ENCODE measurements around the gene L1CAM. TPM values are rescaled to one million over a fixed set of nuclear protein-coding genes. Genes with fewer than 3 reads are reported as not detected.

The L1CAM gene
- total and polyA plus RNA-seq, 9 of the 15 experiments (the other 6 are each of a cell fraction or from before 2014, with no cell fraction given): 0.09 to 0.86 (median 0.26) TPM; not detected in 3

GRCh38 chrX:153888344-153888743, 2.4 kb upstream of the L1CAM start:
- POLR2A ChIA-PET: no interaction called here

More at GRCh38 chrX:153888344-153888743, 2.4 kb upstream of the L1CAM start:
- H3K27me3 ChIP-seq (ENCODE audit: control insufficient read depth in 2 of 2, insufficient read depth in 2 of 2, low read length in 2 of 2): peaks cover 0 to 31% of the 10 kb centered on the region in 2 experiments; a peak in 2 of 5 replicates
- H3K4me2 ChIP-seq (ENCODE audit: insufficient read depth, low read length): no peak overlapping the region
- H3K36me3 ChIP-seq (ENCODE audit: control insufficient read depth, insufficient read depth, low read length): no peaks in the 10 kb centered on the region
- no TSS peak for BruUV-seq (replicated peaks)
- in situ Hi-C loops (cut with MboI) (no loop called here), intact Hi-C loops (cut with micrococcal nuclease) (no loop called here)
- WGBS (ENCODE audit: insufficient coverage, low coverage, missing lambda C conversion rate): 8% methylated on average over 6 of the region's 6 CpGs
- no peaks in the 10 kb centered on the region for H3K9me1 ChIP-seq (ENCODE audit: control insufficient read depth, insufficient read depth, low read length)
- no peak overlapping the region for H2AFZ ChIP-seq (ENCODE audit: low read depth, low read length)
- ATAC-seq (no peak), DNase-seq (ENCODE audit: extremely low read depth in 1 of 4, low spot score in 3 of 4) (no peak), FAIRE-seq (no peak)
- peaks cover 10 to 37% of the 10 kb centered on the region in 2 experiments for H3K4me1 ChIP-seq (replicated peaks in 1 of 2; ENCODE audit: control insufficient read depth in 2 of 2, insufficient read depth in 2 of 2, low read length in 2 of 2)
- no peak overlapping the region for H3K9ac ChIP-seq (ENCODE audit: insufficient read depth in 1 of 2, low read depth in 2 of 2, low read length in 2 of 2)
- TF ChIP-seq ZNF639 (CRISPR knock-in tag; conservative IDR thresholded peaks at IDR 0.05 in 1 of 2, IDR thresholded peaks at IDR 0.05 in 1 of 2) (no peak), MCM7 (IDR thresholded peaks at IDR 0.05) (no peak), GTF2F1 (IDR thresholded peaks at IDR 0.05; ENCODE audit: low read depth, low read length) (no peak), EWSR1 (IDR thresholded peaks at IDR 0.05; ENCODE audit: borderline replicate concordance, low read depth, partially characterized antibody) (no peak)
- no peak overlapping the region for H3K27ac ChIP-seq (ENCODE audit: extremely low read depth, low read depth, low read length)
- H3K79me2 ChIP-seq (ENCODE audit: control insufficient read depth, insufficient read depth, low read length): no peaks in the 10 kb centered on the region
- peaks cover 6% of the 10 kb centered on the region; the same call in 1 of the 2 replicates for H4K20me1 ChIP-seq (replicated peaks; ENCODE audit: control insufficient read depth, insufficient read depth, low read length)
- H3K4me3 ChIP-seq: no peak overlapping the region
- CTCF ChIA-PET (ENCODE audit: low intra/inter-chr PET ratio): no interaction called here
- H3K9me3 ChIP-seq (replicated peaks; ENCODE audit: control insufficient read depth, insufficient read depth, low read depth, low read length): no peaks in the 10 kb centered on the region

Data from K562 (cell line).